Measurements from ENCODE around the gene ZNF283.
"Not testable (repeated sequence)": the region's sequence is repeated elsewhere in the genome, so short reads cannot be mapped to it uniquely, and the experiment has no call there.

The ZNF283 gene

GRCh38 chr19:43858174-43858573, 31.1 kb downstream of the ZNF283 start:
- no peak for DNase-seq (ENCODE audit: low read depth)

GRCh38 chr19:43866923-43867322, 39.8 kb downstream of the ZNF283 start:
- not testable (repeated sequence) for DNase-seq (ENCODE audit: low read depth)

DNA sequence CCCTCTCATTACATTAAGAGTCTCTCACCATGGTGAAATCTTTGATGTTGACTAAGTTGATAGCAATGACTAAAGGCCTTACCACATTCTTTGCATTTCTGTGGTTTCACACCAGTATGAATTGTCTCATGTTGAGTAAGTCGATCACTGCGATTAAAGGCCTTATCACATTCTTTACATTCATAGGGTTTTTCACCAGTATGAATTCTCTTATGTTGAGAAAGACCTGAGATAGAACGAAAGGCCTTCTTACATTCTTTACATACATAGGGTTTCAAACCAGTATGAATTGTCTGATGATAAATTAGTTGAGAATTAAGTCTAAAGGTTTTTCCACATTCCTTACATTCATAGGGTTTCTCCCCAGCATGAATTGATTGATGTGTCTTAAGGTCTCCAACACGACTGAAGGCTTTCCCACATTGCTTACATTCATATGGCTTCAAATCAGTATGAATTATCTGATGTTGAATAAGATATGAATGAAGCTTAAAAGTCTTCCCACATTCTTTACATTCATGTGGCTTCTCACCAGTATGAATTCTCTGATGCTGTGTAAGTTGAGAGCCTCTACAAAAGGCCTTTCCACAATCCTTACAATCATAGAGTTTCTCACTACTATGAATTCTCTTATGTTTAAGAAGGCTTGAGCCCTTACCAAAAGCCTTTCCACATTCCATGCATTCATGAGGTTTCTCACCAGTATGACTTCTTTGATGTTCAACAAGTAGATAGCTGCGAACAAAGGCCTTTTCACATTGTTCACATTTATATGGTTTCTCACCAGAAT, 45.6 kb downstream of the ZNF283 start:
- DNase-seq (ENCODE audit: low read depth) = no peak

GRCh38 chr19:43880483-43880882, 53.4 kb downstream of the ZNF283 start:
- no peak for DNase-seq (ENCODE audit: low read depth)

- no peak for DNase-seq (ENCODE audit: low read depth)
Observed at GRCh38 chr19:43883864-43884263, 56.7 kb downstream of the ZNF283 start, which contains the start of gene ZNF404. TSS of gene ZNF404 (minus strand) at chr19:43883964.

GRCh38 chr19:43895727-43896308, 68.7 kb downstream of the ZNF283 start:
- DNase-seq (ENCODE audit: low read depth) = no peak

Measured in stimulated activated CD4-positive, alpha-beta T cell treated with anti-CD3 and anti-CD28 coated beads, Interleukin-2, amount 100 ng/mL, for 4 hours (primary cell).